Measurements from ENCODE around the gene ITGA8.

Gene ITGA8

GRCh38 chr10:15579605-15580004, 140.1 kb downstream of the ITGA8 start:
- TF ChIP-seq, protein P1, sequence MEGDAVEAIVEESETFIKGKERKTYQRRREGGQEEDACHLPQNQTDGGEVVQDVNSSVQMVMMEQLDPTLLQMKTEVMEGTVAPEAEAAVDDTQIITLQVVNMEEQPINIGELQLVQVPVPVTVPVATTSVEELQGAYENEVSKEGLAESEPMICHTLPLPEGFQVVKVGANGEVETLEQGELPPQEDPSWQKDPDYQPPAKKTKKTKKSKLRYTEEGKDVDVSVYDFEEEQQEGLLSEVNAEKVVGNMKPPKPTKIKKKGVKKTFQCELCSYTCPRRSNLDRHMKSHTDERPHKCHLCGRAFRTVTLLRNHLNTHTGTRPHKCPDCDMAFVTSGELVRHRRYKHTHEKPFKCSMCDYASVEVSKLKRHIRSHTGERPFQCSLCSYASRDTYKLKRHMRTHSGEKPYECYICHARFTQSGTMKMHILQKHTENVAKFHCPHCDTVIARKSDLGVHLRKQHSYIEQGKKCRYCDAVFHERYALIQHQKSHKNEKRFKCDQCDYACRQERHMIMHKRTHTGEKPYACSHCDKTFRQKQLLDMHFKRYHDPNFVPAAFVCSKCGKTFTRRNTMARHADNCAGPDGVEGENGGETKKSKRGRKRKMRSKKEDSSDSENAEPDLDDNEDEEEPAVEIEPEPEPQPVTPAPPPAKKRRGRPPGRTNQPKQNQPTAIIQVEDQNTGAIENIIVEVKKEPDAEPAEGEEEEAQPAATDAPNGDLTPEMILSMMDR (IDR thresholded peaks at IDR 0.05; ENCODE audit: low read length) = no peak
- Histone ChIP-seq H3K9ac (ENCODE audit: low read length) (no peak overlapping the region), H3K4me3 (ENCODE audit: low read depth, low read length, poor library complexity, severe bottlenecking) (no peak overlapping the region), H2AFZ (ENCODE audit: low read length) (no peak overlapping the region), H3K79me2 (ENCODE audit: insufficient read depth, low read length) (no peaks in the 10 kb centered on the region), H3K36me3 (ENCODE audit: insufficient read depth, low read length) (no peaks in the 10 kb centered on the region), H3F3A (ENCODE audit: insufficient read depth, low read length) (no peaks in the 10 kb centered on the region), H3K9me3 (ENCODE audit: low read length) (no peaks in the 10 kb centered on the region), H3K9me2 (ENCODE audit: low read depth, low read length) (no peaks in the 10 kb centered on the region), H4K20me1 (ENCODE audit: insufficient read depth, low read length) (no peaks in the 10 kb centered on the region), H3K27ac (ENCODE audit: low read depth, low read length, poor library complexity, severe bottlenecking) (no peak overlapping the region), H3K4me1 (ENCODE audit: insufficient read depth, low read length, severe bottlenecking) (no peaks in the 10 kb centered on the region), H3K27me3 (ENCODE audit: insufficient read depth, low read length) (no peaks in the 10 kb centered on the region), H3K4me2 (ENCODE audit: low read length) (no peak overlapping the region)

DNA sequence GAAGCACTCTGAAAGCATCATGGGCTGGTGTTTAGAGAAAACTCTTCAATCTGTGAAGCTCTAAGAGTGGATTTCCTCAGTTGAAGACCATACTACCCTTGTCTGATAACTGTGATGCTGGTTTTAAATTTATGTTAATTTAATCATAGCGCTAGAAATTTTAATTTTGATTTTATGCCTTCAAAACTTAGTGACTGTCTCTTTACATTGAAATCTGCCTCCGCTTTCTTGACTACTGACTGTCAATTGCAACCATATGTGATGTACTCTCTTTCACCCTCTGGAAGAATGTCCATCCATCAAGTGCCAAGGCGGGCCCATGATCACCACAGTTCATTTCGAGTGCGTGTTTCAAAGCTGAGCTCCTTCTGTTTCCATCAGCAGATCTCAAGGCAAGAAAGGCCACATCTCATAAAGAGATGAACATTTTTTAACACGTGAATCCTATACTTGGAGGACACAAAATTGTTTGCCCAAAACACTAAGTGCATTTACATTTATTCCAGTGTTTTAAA, 147.1 kb downstream of the ITGA8 start:
- H3K27me3 ChIP-seq (ENCODE audit: insufficient read depth, low read length) = no peaks in the 10 kb centered on the region
- H3K9me3 ChIP-seq (ENCODE audit: low read length) = no peaks in the 10 kb centered on the region
- no peak overlapping the region for H3K9ac ChIP-seq (ENCODE audit: low read length)
- H3K4me1 ChIP-seq (ENCODE audit: insufficient read depth, low read length, severe bottlenecking) = no peaks in the 10 kb centered on the region
- no peaks in the 10 kb centered on the region for H3K9me2 ChIP-seq (ENCODE audit: low read depth, low read length)
- TF ChIP-seq, protein P1 (IDR thresholded peaks at IDR 0.05; ENCODE audit: low read length) = no peak
- no peak for TF ChIP-seq EZH2 (IDR thresholded peaks at IDR 0.05; ENCODE audit: borderline replicate concordance, low read length)
- no peaks in the 10 kb centered on the region for H3K36me3 ChIP-seq (ENCODE audit: insufficient read depth, low read length)
- H2AFZ ChIP-seq (ENCODE audit: low read length) = no peak overlapping the region
- H3F3A ChIP-seq (ENCODE audit: insufficient read depth, low read length) = no peaks in the 10 kb centered on the region
- no peak overlapping the region for H3K4me2 ChIP-seq (ENCODE audit: low read length)
- H4K20me1 ChIP-seq (ENCODE audit: insufficient read depth, low read length) = no peaks in the 10 kb centered on the region
- H3K27ac ChIP-seq (ENCODE audit: low read depth, low read length, poor library complexity, severe bottlenecking) = no peak overlapping the region
- no peaks in the 10 kb centered on the region for H3K79me2 ChIP-seq (ENCODE audit: insufficient read depth, low read length)
- no peak overlapping the region for H3K4me3 ChIP-seq (ENCODE audit: low read depth, low read length, poor library complexity, severe bottlenecking)

GRCh38 chr10:15571575-15571974, 148.1 kb downstream of the ITGA8 start:
- H3K9me2 ChIP-seq (ENCODE audit: low read depth, low read length) = no peaks in the 10 kb centered on the region
- no peak overlapping the region for H3K9ac ChIP-seq (ENCODE audit: low read length)
- no peaks in the 10 kb centered on the region for H3K9me3 ChIP-seq (ENCODE audit: low read length)
- H3K4me1 ChIP-seq (ENCODE audit: insufficient read depth, low read length, severe bottlenecking) = no peaks in the 10 kb centered on the region
- no peaks in the 10 kb centered on the region for H4K20me1 ChIP-seq (ENCODE audit: insufficient read depth, low read length)
- no peak overlapping the region for H3K4me3 ChIP-seq (ENCODE audit: low read depth, low read length, poor library complexity, severe bottlenecking)
- no peak overlapping the region for H3K4me2 ChIP-seq (ENCODE audit: low read length)
- H2AFZ ChIP-seq (ENCODE audit: low read length) = no peak overlapping the region
- TF ChIP-seq EZH2 (IDR thresholded peaks at IDR 0.05; ENCODE audit: borderline replicate concordance, low read length) = no peak
- TF ChIP-seq, protein P1 (IDR thresholded peaks at IDR 0.05; ENCODE audit: low read length) = no peak
- no peaks in the 10 kb centered on the region for H3K27me3 ChIP-seq (ENCODE audit: insufficient read depth, low read length)
- H3K27ac ChIP-seq (ENCODE audit: low read depth, low read length, poor library complexity, severe bottlenecking) = no peak overlapping the region
- no peaks in the 10 kb centered on the region for H3K36me3 ChIP-seq (ENCODE audit: insufficient read depth, low read length)
- no peaks in the 10 kb centered on the region for H3K79me2 ChIP-seq (ENCODE audit: insufficient read depth, low read length)
- no peaks in the 10 kb centered on the region for H3F3A ChIP-seq (ENCODE audit: insufficient read depth, low read length)

All from OCI-LY1 (cell line).